Activated CD8-positive, alpha-beta T cell treated with anti-CD3 and anti-CD28 coated beads for 36 hours (primary cell): Measurements from ENCODE around the gene SSR1. TPM values are rescaled to one million over a fixed set of nuclear protein-coding genes. Genes with fewer than 3 reads are reported as not detected.

Experiments used
- ATAC-seq: fragments of 200-7000 bp; cut with Tn5 transposase; one replicate; pipeline ENCODE4 v1.10.0; 2021; ENCODE audit warnings: mild to moderate bottlenecking, moderate library complexity
- CTCF ChIA-PET: fragments of 350-600 bp; sonication (Branson Sonifier 250); formaldehyde crosslinking; loops from one replicate; lab custom pipeline; 2021; ENCODE audit warnings: antibody characterized with exemption; lab: Charles Lee
- POLR2A ChIA-PET: fragments of 350-600 bp; sonication (Branson Sonifier 250); formaldehyde crosslinking; loops from one replicate; lab custom pipeline; 2021; ENCODE audit warnings: antibody characterized with exemption; lab: Charles Lee
- DNase-seq: peaks from one replicate; pipeline ENCODE4 v3.0.0-alpha.2; 2020
- H3K27ac Mint-ChIP-seq: one replicate; pipeline ENCODE4 v1.8.0; 2021; ENCODE audit warnings: mild to moderate bottlenecking, mixed read lengths
- H3K27me3 Mint-ChIP-seq: one replicate; pipeline ENCODE4 v1.8.0; 2021; ENCODE audit warnings: mixed read lengths
- H3K36me3 Mint-ChIP-seq: one replicate; pipeline ENCODE4 v1.8.0; 2021; ENCODE audit warnings: low read depth, mixed read lengths
- H3K4me1 Mint-ChIP-seq: one replicate; pipeline ENCODE4 v1.8.0; 2021; ENCODE audit warnings: low read depth, mixed read lengths
- H3K4me3 Mint-ChIP-seq: one replicate; pipeline ENCODE4 v1.8.0; 2021; ENCODE audit warnings: mild to moderate bottlenecking, moderate library complexity, mixed read lengths
- H3K9me3 Mint-ChIP-seq: one replicate; pipeline ENCODE4 v1.8.0; 2021; ENCODE audit warnings: mixed read lengths
- intact Hi-C: fragments of 100-400 bp; cut with micrococcal nuclease; formaldehyde crosslinking; loops from one replicate; pipeline ENCODE4 v1.10.0; 2022
- total RNA-seq, 2 experiments: library from RNA; stranded (reverse); gene quantifications; one replicate each; pipeline ENCODE4 v1.2.3, GENCODE V29; 2021
- TF ChIP-seq, protein P1 (sequence below): fragments of 200-600 bp; IDR thresholded peaks from one replicate; pipeline ENCODE4 v1.8.0; 2022; ENCODE audit warnings: antibody characterized with exemption, mild to moderate bottlenecking

SSR1 gene
- total RNA-seq, 2 experiments from 2014 or later: 117 to 124 TPM

DNA sequence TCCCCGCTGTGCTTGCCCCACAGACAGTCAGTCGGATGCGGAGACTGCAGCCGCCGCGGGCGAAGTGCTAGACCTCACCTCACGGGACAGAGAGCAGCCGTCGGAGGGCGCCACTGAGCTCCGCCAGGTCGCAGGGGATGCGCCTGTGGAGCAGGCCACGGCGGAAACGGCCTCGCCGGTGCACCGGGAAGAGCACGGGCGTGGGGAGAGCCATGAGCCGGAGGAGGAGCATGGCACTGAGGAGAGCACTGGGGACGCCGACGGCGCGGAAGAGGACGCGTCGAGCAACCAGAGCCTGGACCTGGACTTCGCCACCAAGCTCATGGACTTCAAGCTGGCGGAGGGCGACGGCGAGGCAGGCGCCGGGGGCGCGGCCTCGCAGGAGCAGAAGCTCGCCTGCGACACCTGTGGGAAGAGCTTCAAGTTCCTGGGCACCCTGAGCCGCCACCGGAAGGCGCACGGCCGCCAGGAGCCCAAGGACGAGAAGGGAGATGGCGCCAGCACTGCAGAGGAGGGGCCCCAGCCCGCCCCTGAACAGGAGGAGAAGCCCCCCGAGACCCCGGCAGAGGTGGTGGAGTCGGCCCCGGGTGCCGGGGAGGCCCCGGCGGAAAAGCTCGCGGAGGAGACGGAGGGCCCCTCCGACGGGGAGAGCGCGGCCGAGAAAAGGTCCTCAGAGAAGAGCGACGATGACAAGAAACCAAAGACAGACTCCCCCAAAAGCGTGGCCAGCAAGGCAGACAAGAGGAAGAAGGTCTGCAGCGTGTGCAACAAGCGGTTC lies 66.4 kb downstream of the SSR1 start:
- peaks cover 22% of the 10 kb centered on the region for H3K36me3 Mint-ChIP-seq
- no peak overlapping the region for H3K4me3 Mint-ChIP-seq
- CTCF ChIA-PET: no interaction called here

DNA sequence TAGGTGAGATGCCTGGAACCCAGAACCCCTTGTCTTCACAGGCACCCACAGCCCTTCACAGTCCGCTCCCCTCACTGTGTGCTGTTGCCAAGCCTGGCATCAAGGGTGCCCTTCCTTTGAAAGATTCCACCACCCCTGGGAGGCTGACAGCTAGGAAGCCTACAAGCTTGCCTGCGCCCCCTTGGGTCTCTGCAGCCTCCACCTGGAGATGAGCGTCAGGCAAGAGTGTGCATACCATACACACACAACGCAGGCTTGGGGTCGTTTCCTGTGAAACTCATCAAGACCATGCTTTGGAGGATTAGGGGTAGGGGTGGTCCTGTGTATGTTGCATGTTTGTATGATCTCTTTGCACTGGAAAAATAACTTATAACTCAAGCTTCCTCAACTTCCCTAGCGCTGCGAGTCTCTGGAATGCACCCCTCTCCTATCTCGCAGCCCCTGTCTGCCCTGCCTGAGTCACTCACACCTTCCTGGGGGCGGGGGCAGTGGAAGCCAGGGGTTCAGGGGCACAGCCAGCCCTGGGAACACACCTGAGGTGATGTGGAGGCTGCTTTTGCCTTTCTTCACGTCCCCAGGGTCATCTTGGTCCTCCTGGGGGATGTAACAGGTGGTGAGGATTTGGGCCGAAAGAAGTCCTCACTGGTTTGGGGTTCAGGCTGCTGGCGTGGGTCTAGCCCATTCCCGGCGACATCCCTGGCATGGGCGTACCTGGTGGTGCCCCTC lies 67.2 kb downstream of the SSR1 start:
- Mint-ChIP-seq H3K9me3 (no peaks in the 10 kb centered on the region), H3K4me3 (no peak overlapping the region), H3K4me1 (peaks cover 17% of the 10 kb centered on the region), H3K27me3 (no peaks in the 10 kb centered on the region), H3K36me3 (peaks cover 22% of the 10 kb centered on the region), H3K27ac (no peak overlapping the region)
- intact Hi-C loops: loop anchor here (10.0 kb wide), 1 partner anchor 331 kb away; no protein-coding TSS in a partner anchor
- TF ChIP-seq, protein P1, sequence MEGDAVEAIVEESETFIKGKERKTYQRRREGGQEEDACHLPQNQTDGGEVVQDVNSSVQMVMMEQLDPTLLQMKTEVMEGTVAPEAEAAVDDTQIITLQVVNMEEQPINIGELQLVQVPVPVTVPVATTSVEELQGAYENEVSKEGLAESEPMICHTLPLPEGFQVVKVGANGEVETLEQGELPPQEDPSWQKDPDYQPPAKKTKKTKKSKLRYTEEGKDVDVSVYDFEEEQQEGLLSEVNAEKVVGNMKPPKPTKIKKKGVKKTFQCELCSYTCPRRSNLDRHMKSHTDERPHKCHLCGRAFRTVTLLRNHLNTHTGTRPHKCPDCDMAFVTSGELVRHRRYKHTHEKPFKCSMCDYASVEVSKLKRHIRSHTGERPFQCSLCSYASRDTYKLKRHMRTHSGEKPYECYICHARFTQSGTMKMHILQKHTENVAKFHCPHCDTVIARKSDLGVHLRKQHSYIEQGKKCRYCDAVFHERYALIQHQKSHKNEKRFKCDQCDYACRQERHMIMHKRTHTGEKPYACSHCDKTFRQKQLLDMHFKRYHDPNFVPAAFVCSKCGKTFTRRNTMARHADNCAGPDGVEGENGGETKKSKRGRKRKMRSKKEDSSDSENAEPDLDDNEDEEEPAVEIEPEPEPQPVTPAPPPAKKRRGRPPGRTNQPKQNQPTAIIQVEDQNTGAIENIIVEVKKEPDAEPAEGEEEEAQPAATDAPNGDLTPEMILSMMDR: no peak
- ChIA-PET CTCF (interaction anchor here (1.0 kb wide), 1 partner anchor 569 kb away, joined by 3 read pairs; no protein-coding TSS in a partner anchor), POLR2A (no interaction called here)
- DNase-seq: no peak
- ATAC-seq: no peak

More for the DNA sequence above, 66.4 kb downstream of the SSR1 start:
- Mint-ChIP-seq H3K27me3 (no peaks in the 10 kb centered on the region), H3K4me1 (peaks cover 17% of the 10 kb centered on the region), H3K27ac (no peak overlapping the region), H3K9me3 (no peaks in the 10 kb centered on the region)
- no peak for ATAC-seq
- POLR2A ChIA-PET: no interaction called here
- TF ChIP-seq, protein P1: no peak
- DNase-seq: no peak
- intact Hi-C loops: loop anchor here (10.0 kb wide), 1 partner anchor 332 kb away; no protein-coding TSS in a partner anchor

DNA sequence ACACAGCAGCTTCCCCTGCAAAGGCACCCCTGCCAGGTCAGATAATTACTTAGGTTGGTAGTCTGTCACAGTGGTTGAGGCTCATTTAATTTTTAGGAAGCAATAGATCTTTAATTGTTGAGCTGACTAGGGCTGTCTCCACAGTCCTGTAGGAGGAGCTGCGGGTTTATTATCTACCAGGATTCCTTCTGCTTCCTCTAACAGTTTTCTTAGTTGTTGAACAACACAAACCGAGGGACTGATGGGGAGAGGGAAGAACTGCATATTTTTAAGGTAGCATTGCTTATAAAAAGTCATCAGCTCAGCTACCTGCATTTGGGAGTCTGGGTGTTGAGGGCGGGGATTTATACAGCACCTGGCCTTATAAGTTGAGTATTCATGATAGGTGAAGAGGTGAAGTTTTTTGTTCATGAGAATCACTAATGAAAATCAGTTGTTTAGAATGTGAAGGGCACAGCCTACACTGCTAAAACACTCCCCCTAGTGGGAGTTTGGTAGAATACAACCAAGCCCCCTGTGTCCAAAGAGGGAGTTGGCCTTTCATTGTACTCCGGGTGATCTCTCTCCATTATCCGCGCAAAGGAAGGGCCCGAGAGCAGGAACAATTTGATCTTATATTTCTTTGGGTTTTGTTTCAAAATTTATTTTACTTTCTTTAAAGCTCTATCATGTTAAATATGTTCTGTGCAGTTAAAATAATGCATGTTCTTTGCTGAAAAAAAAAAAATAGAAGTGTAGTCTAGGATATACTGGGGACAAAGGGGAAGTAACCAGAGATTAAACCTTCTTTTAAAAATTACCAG lies 69.6 kb downstream of the SSR1 start:
- CTCF ChIA-PET: interaction anchor here (0.6 to 3.6 kb wide), 45 partner anchors 10 to 584 kb away, joined by 3 to 27 read pairs (median 4); no protein-coding TSS in a partner anchor
- POLR2A ChIA-PET: no interaction called here
- ATAC-seq (peak; percentile 83), DNase-seq (peak; percentile 56)
- Mint-ChIP-seq H3K36me3 (peaks cover 17% of the 10 kb centered on the region), H3K4me3 (no peak overlapping the region), H3K4me1 (peaks cover 22% of the 10 kb centered on the region), H3K27ac (no peak overlapping the region), H3K27me3 (no peaks in the 10 kb centered on the region), H3K9me3 (no peaks in the 10 kb centered on the region)
- TF ChIP-seq, protein P1: peak; percentile 97
- intact Hi-C loops: loop anchor here (5.0 to 10.0 kb wide), 2 partner anchors 329 to 566 kb away; no protein-coding TSS in a partner anchor

DNA sequence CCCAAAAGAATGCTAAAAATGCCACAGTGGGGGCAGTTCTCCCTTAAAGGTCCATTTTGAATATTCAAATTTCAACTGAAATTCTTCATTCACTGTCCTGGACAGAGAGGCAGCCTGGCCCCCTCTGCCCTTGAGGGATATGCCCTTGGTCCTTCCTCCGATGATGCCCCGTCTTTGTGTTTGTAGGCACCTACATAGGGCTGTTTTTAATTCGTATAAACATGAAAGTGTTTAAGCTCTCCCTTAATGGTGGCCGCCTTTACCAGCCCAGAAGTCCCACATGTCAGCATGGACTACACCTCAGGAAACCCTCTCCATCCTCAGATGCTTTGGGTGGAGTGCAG lies 70.2 kb downstream of the SSR1 start:
- peaks cover 22% of the 10 kb centered on the region for H3K4me1 Mint-ChIP-seq
- no peaks in the 10 kb centered on the region for H3K9me3 Mint-ChIP-seq

More for the DNA sequence above, 70.2 kb downstream of the SSR1 start:
- CTCF ChIA-PET: interaction anchor here (0.7 to 3.6 kb wide), 26 partner anchors 9 to 566 kb away, joined by 3 to 27 read pairs (median 4); no protein-coding TSS in a partner anchor
- DNase-seq (no peak), ATAC-seq (no peak)
- TF ChIP-seq, protein P1: no peak
- H3K27ac Mint-ChIP-seq: no peak overlapping the region
- H3K36me3 Mint-ChIP-seq: peaks cover 13% of the 10 kb centered on the region
- H3K27me3 Mint-ChIP-seq: no peaks in the 10 kb centered on the region
- H3K4me3 Mint-ChIP-seq: no peak overlapping the region
- intact Hi-C loops: loop anchor here (5.0 to 10.0 kb wide), 2 partner anchors 328 to 566 kb away; no protein-coding TSS in a partner anchor
- POLR2A ChIA-PET: no interaction called here
